Fibroblast of lung (primary cell): ENCODE results near the gene HPRT1.

Experiments used
- EZH2 ChIP-seq: IDR thresholded peaks from 2 replicates; pipeline ENCODE4 v1.5.1; 2012; ENCODE audit warnings: low read length, control low read depth, mild to moderate bottlenecking; ENCODE audit errors: missing control alignments
- TF ChIP-seq, protein P1 (sequence below), 2 donors: IDR thresholded peaks in 1 of 2; conservative IDR thresholded peaks in 1 of 2; 1 replicate in 1 of 2; 2 replicates in 1 of 2; pipeline ENCODE4 v1.5.1; 2011 to 2012; ENCODE audit warnings: low read length in 2 of 2, control low read depth in 1 of 2, inconsistent platforms in 1 of 2, low read depth in 1 of 2, mild to moderate bottlenecking in 1 of 2

DNA sequence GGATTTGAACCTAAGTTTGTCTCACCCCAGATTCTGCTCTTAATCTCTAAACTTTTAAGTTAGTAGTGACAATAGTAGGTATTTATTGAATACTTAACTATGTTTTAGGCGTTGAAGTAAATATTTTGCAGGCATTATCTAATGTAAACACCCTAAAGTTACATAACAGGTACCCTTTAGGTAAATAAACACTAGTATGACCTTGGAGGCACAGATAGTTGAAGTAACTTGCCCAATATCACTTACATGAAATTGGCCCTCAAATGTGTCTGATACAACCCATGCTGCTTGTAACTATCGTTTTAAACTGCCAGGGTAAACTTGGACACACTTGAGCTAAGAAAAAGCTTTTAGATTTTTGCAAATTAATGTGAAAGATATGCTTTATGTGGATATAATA is 3.0 kb downstream of the HPRT1 start:
- TF ChIP-seq EZH2, result no peak
- TF ChIP-seq, protein P1, sequence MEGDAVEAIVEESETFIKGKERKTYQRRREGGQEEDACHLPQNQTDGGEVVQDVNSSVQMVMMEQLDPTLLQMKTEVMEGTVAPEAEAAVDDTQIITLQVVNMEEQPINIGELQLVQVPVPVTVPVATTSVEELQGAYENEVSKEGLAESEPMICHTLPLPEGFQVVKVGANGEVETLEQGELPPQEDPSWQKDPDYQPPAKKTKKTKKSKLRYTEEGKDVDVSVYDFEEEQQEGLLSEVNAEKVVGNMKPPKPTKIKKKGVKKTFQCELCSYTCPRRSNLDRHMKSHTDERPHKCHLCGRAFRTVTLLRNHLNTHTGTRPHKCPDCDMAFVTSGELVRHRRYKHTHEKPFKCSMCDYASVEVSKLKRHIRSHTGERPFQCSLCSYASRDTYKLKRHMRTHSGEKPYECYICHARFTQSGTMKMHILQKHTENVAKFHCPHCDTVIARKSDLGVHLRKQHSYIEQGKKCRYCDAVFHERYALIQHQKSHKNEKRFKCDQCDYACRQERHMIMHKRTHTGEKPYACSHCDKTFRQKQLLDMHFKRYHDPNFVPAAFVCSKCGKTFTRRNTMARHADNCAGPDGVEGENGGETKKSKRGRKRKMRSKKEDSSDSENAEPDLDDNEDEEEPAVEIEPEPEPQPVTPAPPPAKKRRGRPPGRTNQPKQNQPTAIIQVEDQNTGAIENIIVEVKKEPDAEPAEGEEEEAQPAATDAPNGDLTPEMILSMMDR (conservative IDR thresholded peaks at IDR 0.05 in 1 of 2, IDR thresholded peaks at IDR 0.05 in 1 of 2; ENCODE audit: low read depth in 1 of 2, low read length in 2 of 2), result no peak
